DND-41 (cell line): ENCODE data around the gene DNAH14.

Source experiments
- CTCF ChIP-seq: IDR thresholded peaks from 2 replicates; pipeline ENCODE4 v1.5.1; 2012; ENCODE audit warnings: borderline replicate concordance, low read length, moderate library complexity, mild to moderate bottlenecking; ENCODE audit not compliant: poor library complexity, severe bottlenecking; ENCODE audit errors: extremely low read depth
- EZH2 ChIP-seq: IDR thresholded peaks from 3 replicates; pipeline ENCODE4 v1.6.1; 2012; ENCODE audit warnings: borderline replicate concordance, low read depth, mild to moderate bottlenecking, moderate library complexity, low read length, inconsistent platforms; ENCODE audit not compliant: severe bottlenecking

- TF ChIP-seq CTCF, result no peak
- TF ChIP-seq EZH2, result no peak
Observed at GRCh38 chr1:225114354-225114990, 185.0 kb downstream of the DNAH14 start.
